IMR-90 (cell line): Measurements from ENCODE around the gene EPHB1. TPM values are rescaled to one million over a fixed set of nuclear protein-coding genes. Genes with fewer than 3 reads are reported as not detected.

Experiments used
- ATAC-seq: fragments of 200-7000 bp; cut with Tn5 transposase; 2 replicates; pipeline ENCODE4 v1.9.1; 2020; ENCODE audit warnings: low read depth, mild to moderate bottlenecking, moderate library complexity
- BruUV-seq: library from RNA; stranded (reverse); fragments of 400-500 nt; replicated peaks from 2 replicates; lab custom pipeline; 2021; lab: Mats Ljungman, UMichigan
- CTCF ChIA-PET: fragments of 300-600 bp; formaldehyde crosslinking; extraction: SDS; loops from one replicate; lab custom pipeline; 2021; ENCODE audit warnings: antibody characterized with exemption; lab: Yijun Ruan, JAX
- POLR2A ChIA-PET: fragments of 300-600 bp; sonication (Branson Sonifier 250); formaldehyde crosslinking; loops from one replicate; lab custom pipeline; 2022; ENCODE audit warnings: antibody characterized with exemption; ENCODE audit not compliant: unreplicated experiment; lab: Charles Lee
- DNase-seq: peaks from one replicate; pipeline ENCODE4 v3.0.0; 2013
- H2AFZ ChIP-seq: replicated peaks from 2 replicates; pipeline ENCODE3; 2013; ENCODE audit warnings: low read length, mild to moderate bottlenecking; ENCODE audit not compliant: poor library complexity
- H2AK5ac ChIP-seq: 2 replicates; pipeline ENCODE4 v1.6.1; 2013; ENCODE audit warnings: low read depth, low read length, inconsistent platforms
- H2AK9ac ChIP-seq: replicated peaks from 2 replicates; pipeline ENCODE3; 2013; ENCODE audit warnings: mild to moderate bottlenecking, low read depth, low read length, moderate library complexity; ENCODE audit not compliant: poor library complexity
- H2BK120ac ChIP-seq: 2 replicates; pipeline ENCODE4 v1.6.1; 2013; ENCODE audit warnings: low read depth, low read length, inconsistent platforms
- H2BK15ac ChIP-seq: 3 replicates; pipeline ENCODE4 v1.6.1; 2013; ENCODE audit warnings: low read depth, low read length, inconsistent platforms
- H2BK20ac ChIP-seq: 2 replicates; pipeline ENCODE4 v1.6.1; 2013; ENCODE audit warnings: low read depth, mild to moderate bottlenecking, inconsistent platforms, low read length, moderate library complexity
- H2BK5ac ChIP-seq: 2 replicates; pipeline ENCODE4 v1.6.1; 2013; ENCODE audit warnings: mild to moderate bottlenecking, low read depth, low read length, inconsistent platforms; ENCODE audit not compliant: poor library complexity, severe bottlenecking
- H3K14ac ChIP-seq: replicated peaks from 2 replicates; pipeline ENCODE4 v1.6.1; 2013; ENCODE audit warnings: low read depth, low read length, inconsistent platforms
- H3K18ac ChIP-seq: 2 replicates; pipeline ENCODE4 v1.6.1; 2013; ENCODE audit warnings: low read depth, low read length, control low read depth
- H3K23ac ChIP-seq: 2 replicates; pipeline ENCODE4 v1.6.1; 2013; ENCODE audit warnings: low read depth, low read length, inconsistent platforms
- H3K27ac ChIP-seq: 2 replicates; pipeline ENCODE4 v1.5.1; 2013; ENCODE audit warnings: mild to moderate bottlenecking, control low read depth, low read length; ENCODE audit not compliant: insufficient read depth
- H3K27me3 ChIP-seq: 2 replicates; pipeline ENCODE4 v1.6.1; 2013; ENCODE audit warnings: low read length; ENCODE audit not compliant: control insufficient read depth, insufficient read depth
- H3K36me3 ChIP-seq: 2 replicates; pipeline ENCODE4 v1.6.1; 2013; ENCODE audit warnings: low read length, mixed read lengths; ENCODE audit not compliant: control insufficient read depth, insufficient read depth
- H3K4ac ChIP-seq: 2 replicates; pipeline ENCODE4 v1.6.1; 2013; ENCODE audit warnings: low read depth, low read length, inconsistent platforms
- H3K4me1 ChIP-seq: 2 replicates; pipeline ENCODE4 v1.6.1; 2013; ENCODE audit warnings: low read length, mixed read lengths; ENCODE audit not compliant: control insufficient read depth, insufficient read depth
- H3K4me2 ChIP-seq: 2 replicates; pipeline ENCODE4 v1.6.1; 2013; ENCODE audit warnings: low read depth, mild to moderate bottlenecking, control low read depth, low read length, moderate library complexity
- H3K4me3 ChIP-seq: 2 replicates; pipeline ENCODE4 v1.5.1; 2013; ENCODE audit warnings: low read depth, mild to moderate bottlenecking, control low read depth, low read length, moderate library complexity; ENCODE audit not compliant: insufficient read depth
- H3K56ac ChIP-seq: 2 replicates; pipeline ENCODE4 v1.6.1; 2013; ENCODE audit warnings: low read length, inconsistent platforms; ENCODE audit not compliant: insufficient read depth; ENCODE audit errors: extremely low read depth
- H3K79me1 ChIP-seq, 2 experiments: 2 replicates each; pipeline ENCODE4 v1.6.1; 2013; ENCODE audit warnings: low read length in 2 of 2, inconsistent platforms in 1 of 2, low read depth in 1 of 2
- H3K9ac ChIP-seq: 2 replicates; pipeline ENCODE4 v1.6.1; 2013; ENCODE audit warnings: low read depth, low read length, control low read depth
- H3K9me1 ChIP-seq: 2 replicates; pipeline ENCODE4 v1.6.1; 2013; ENCODE audit warnings: low read length, inconsistent platforms; ENCODE audit not compliant: insufficient read depth
- H3K9me3 ChIP-seq: 2 replicates; pipeline ENCODE4 v1.6.1; 2013; ENCODE audit warnings: low read length; ENCODE audit not compliant: control insufficient read depth, insufficient read depth
- H4K20me1 ChIP-seq: 2 replicates; pipeline ENCODE4 v1.6.1; 2013; ENCODE audit warnings: low read length, inconsistent platforms; ENCODE audit not compliant: insufficient read depth
- H4K5ac ChIP-seq: 2 replicates; pipeline ENCODE4 v1.6.1; 2013; ENCODE audit warnings: mild to moderate bottlenecking, low read depth, low read length, control low read depth
- H4K8ac ChIP-seq, 2 experiments: 2 replicates each; pipeline ENCODE4 v1.6.1; 2013; ENCODE audit warnings: low read depth in 2 of 2, low read length in 2 of 2, control low read depth in 1 of 2, inconsistent platforms in 1 of 2
- H4K91ac ChIP-seq: 2 replicates; pipeline ENCODE4 v1.6.1; 2013; ENCODE audit warnings: low read depth, low read length, inconsistent platforms; ENCODE audit not compliant: insufficient read depth
- CHD1 ChIP-seq: IDR thresholded peaks from 2 replicates; pipeline ENCODE4 v1.6.1; 2012; ENCODE audit warnings: low read depth, low read length, improper control_type of control experiment
- FOS ChIP-seq: fragments of 150-350 bp; IDR thresholded peaks from 2 replicates; pipeline ENCODE4 v1.6.1; 2016; ENCODE audit warnings: low read depth, low read length
- WGBS, 2 experiments: methylation state at CpG; one replicate each; pipeline versions ENCODE4 v1.1.5 to v1.1.7; 2013; ENCODE audit warnings: missing lambda C conversion rate in 2 of 2; ENCODE audit not compliant: insufficient read length in 1 of 2; ENCODE audit errors: extremely low coverage in 2 of 2; 5-methylcytosine and 5-hydroxymethylcytosine counted together
- dilution Hi-C: fragments of 300-500 bp; cut with HindIII; formaldehyde crosslinking; loops from one replicate; pipeline ENCODE4 v1.14.3; 2018; ENCODE audit warnings: low sequenced_read_pairs; ENCODE audit not compliant: unreplicated experiment
- in situ Hi-C: fragments of 300-500 bp; cut with MboI; formaldehyde crosslinking; loops from 3 replicates; pipeline ENCODE4 v1.14.3; 2019; ENCODE audit warnings: low sequenced_read_pairs, inconsistent platforms, mixed read lengths
- intact Hi-C: fragments of 100-400 bp; cut with micrococcal nuclease; formaldehyde crosslinking; loops from 2 replicates; pipeline ENCODE4 v1.10.0; 2022
- polyA plus RNA-seq, 3 experiments: library from polyadenylated mRNA; depleted of rRNA; stranded (reverse); fragments of >200 nt; gene quantifications; 2 replicates each; pipeline ENCODE4 v1.2.3, GENCODE V29; 2012; ENCODE audit warnings: low replicate concordance in 1 of 3
- total RNA-seq: library from RNA; depleted of rRNA; stranded (reverse); fragments of >200 nt; gene quantifications from 2 replicates; pipeline ENCODE4 v1.2.3, GENCODE V29; 2012

The EPHB1 gene
- total and polyA plus RNA-seq, 2 of the 4 experiments (the other 2 are of a cell fraction), result 0.17 to 0.36 TPM

GRCh38 chr3:134892326-134892725 lies 97.3 kb downstream of the EPHB1 start:
- Histone ChIP-seq H2BK20ac (no peak overlapping the region), H3K56ac (no peak overlapping the region), H3K4me1 (no peaks in the 10 kb centered on the region), H2BK15ac (no peak overlapping the region), H4K5ac (no peak overlapping the region), H3K79me1 (no peaks in the 10 kb centered on the region), H3K9me3 (no peaks in the 10 kb centered on the region), H4K8ac (no peak overlapping the region), H3K14ac (no peak overlapping the region), H3K4ac (no peak overlapping the region), H2AK9ac (no peak overlapping the region), H3K9ac (no peak overlapping the region), H4K91ac (no peak overlapping the region), H3K4me2 (no peak overlapping the region), H3K27ac (no peak overlapping the region), H3K36me3 (no peaks in the 10 kb centered on the region), H3K23ac (no peak overlapping the region), H2BK5ac (no peak overlapping the region), H2BK120ac (no peak overlapping the region), H2AK5ac (no peak overlapping the region), H3K18ac (no peak overlapping the region), H3K4me3 (no peak overlapping the region), H3K9me1 (no peaks in the 10 kb centered on the region), H4K20me1 (no peaks in the 10 kb centered on the region), H2AFZ (no peak overlapping the region), H3K27me3 (no peaks in the 10 kb centered on the region)
- no CpG with 5 or more reads among the region's 2 CpGs for WGBS, 2 experiments
- no peak for ATAC-seq
- DNase-seq, result no peak
- no TSS peak for BruUV-seq
- ChIA-PET POLR2A (no interaction called here), CTCF (no interaction called here)
- intact Hi-C loops (no loop called here), in situ Hi-C loops (no loop called here), dilution Hi-C loops (no loop called here)
- TF ChIP-seq CHD1 (no peak), FOS (no peak)
